ENCODE measurements around the gene UNC13D. TPM values are rescaled to one million over a fixed set of nuclear protein-coding genes. Genes with fewer than 3 reads are reported as not detected.

UNC13D gene
- total RNA-seq (2021; ENCODE audit: unreplicated experiment) (12.7 TPM), Bru-seq, nascent RNA (percentile 34 among the genes with signal in this experiment), BruChase-seq, experiment 1, labeled RNA remaining after a 2-hour chase (percentile 41 among the genes with signal in this experiment), BruChase-seq, experiment 2, labeled RNA remaining after a 6-hour chase (percentile 44 among the genes with signal in this experiment)
- 6.7 TPM for polyA plus RNA-seq (2012; ENCODE audit: insufficient read length)
- long read RNA-seq, full-length matches to known transcripts, result 2 of 18 reads
- long read RNA-seq, partial matches to known transcripts, result 6 of 18 reads
- long read RNA-seq, other reads (novel, unspliced or antisense), result 10 of 18 reads

DNA sequence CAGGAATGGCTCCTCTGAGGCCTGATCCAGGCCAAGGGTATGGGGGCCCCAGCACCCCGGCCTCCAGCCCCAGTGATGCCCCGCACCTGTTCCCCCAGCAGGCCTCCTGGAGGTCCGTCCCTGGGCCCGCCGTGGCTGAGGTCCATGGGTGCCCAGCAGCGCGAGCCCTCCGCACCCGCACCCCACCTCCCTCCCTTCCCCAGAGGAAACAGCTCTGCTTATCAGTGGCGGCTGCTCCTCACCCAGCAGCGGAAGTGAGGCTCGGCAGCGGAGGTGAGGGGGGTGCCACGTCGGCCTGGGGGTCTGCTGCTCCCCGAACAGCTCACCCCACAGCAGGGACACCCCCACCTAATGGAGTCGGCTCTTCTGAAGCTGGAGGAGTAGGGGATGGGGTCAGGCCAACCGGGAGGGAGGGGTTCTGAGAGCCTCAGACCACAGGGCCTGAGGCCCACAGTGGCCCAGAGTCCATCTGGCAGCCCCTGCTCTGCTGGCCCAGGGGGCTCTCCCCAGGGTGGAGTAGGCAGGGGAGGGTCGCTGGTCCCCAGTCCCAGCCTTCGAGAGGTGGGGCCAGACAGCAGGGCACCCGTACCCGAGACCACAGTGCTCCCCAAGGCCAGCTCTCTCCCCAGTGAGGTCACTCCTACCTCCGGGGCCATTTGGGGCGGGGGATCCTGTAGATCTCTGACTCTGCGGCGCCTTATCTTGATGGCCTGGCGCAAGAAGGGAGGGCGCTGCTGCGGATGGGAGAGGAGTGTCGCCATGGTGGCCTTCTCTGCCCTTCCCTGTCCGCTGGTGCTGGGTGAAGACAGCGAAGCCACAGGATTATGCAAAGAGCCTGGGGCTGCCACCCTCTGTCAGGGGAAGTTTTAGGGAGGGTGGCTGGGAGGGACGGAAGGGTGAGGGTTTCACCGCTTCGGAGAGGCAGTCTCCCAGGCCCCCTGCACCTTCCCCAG, at the start of gene UNC13D:
TSS of gene UNC13D (minus strand) at position 828 of the 953 bp plus-strand sequence. CDS start at position 761, 67 bp downstream.
- ChIA-PET POLR2A (interaction anchor here (0.6 kb wide), 2 partner anchors 14 to 29 kb away, joined by 4 to 6 read pairs; no protein-coding TSS in a partner anchor), CTCF (interaction anchor here (0.6 to 0.7 kb wide), 3 partner anchors 18 to 29 kb away, joined by 3 to 6 read pairs (median 3); no protein-coding TSS in a partner anchor)
- DNase-seq (ENCODE audit: low read depth, low spot score) (no peak), ATAC-seq (peak; percentile 18)
- no peak for TF ChIP-seq REST (IDR thresholded peaks at IDR 0.05; ENCODE audit: insufficient read depth in 1 of 2, low read depth in 2 of 2, low read length in 1 of 2)
- no peak for TF ChIP-seq POLR2AphosphoS5 (IDR thresholded peaks at IDR 0.05; ENCODE audit: low read depth, low read length)
- no peak for TF ChIP-seq TCF7L2 (IDR thresholded peaks at IDR 0.05; ENCODE audit: low read depth, low read length)
- TF ChIP-seq CTCF (IDR thresholded peaks at IDR 0.05), result no peak
- TF ChIP-seq SIN3A (IDR thresholded peaks at IDR 0.05; ENCODE audit: borderline replicate concordance, insufficient read depth, low read depth, low read length), result no peak
- BruUV-seq (replicated peaks), result no TSS peak
- intact Hi-C loops (cut with micrococcal nuclease; ENCODE audit: unreplicated experiment), result no loop called here
- H3K9me3 ChIP-seq (ENCODE audit: control insufficient read depth, insufficient read depth, low read depth, low read length), result no peaks in the 10 kb centered on the region
- in situ Hi-C loops (cut with HindIII; ENCODE audit: low pct_unique_long_range_greater_than_20kb, low sequenced_read_pairs), result no loop called here
- peak within 1 kb of the TSS; percentile 84 for H3K27ac ChIP-seq (ENCODE audit: low read length)
- H3K4me3 ChIP-seq (ENCODE audit: low read depth in 2 of 2, low read length in 2 of 2), result no peak within 1 kb of the TSS
- no peaks in the 10 kb centered on the region for H3K27me3 ChIP-seq (ENCODE audit: control insufficient read depth, insufficient read depth, low read length)
- no peaks in the 10 kb centered on the region; the same call in 1 of the 2 replicates for H3K36me3 ChIP-seq (ENCODE audit: control insufficient read depth, insufficient read depth, low read length)
- peaks cover 41% of the 10 kb centered on the region for H3K4me1 ChIP-seq (ENCODE audit: control insufficient read depth, insufficient read depth, low read length)

GRCh38 chr17:75893305-75894048, 49.3 kb upstream of the UNC13D start:
- Histone ChIP-seq H3K9me3 (ENCODE audit: control insufficient read depth, insufficient read depth, low read depth, low read length) (no peaks in the 10 kb centered on the region), H3K27me3 (ENCODE audit: control insufficient read depth, insufficient read depth, low read length) (no peaks in the 10 kb centered on the region), H3K36me3 (ENCODE audit: control insufficient read depth, insufficient read depth, low read length) (no peaks in the 10 kb centered on the region; the same call in 1 of the 2 replicates), H3K27ac (ENCODE audit: low read length) (no peak overlapping the region), H3K4me3 (ENCODE audit: low read depth in 2 of 2, low read length in 2 of 2) (no peak overlapping the region), H3K4me1 (ENCODE audit: control insufficient read depth, insufficient read depth, low read length) (peaks cover 19% of the 10 kb centered on the region)
- ATAC-seq (no peak), DNase-seq (ENCODE audit: low read depth, low spot score) (no peak)
- CTCF ChIA-PET, result interaction anchor here (0.6 to 0.7 kb wide), 2 partner anchors 16 to 95 kb away, joined by 3 to 4 read pairs; no protein-coding TSS in a partner anchor
- intact Hi-C loops (cut with micrococcal nuclease; ENCODE audit: unreplicated experiment), result no loop called here
- in situ Hi-C loops (cut with HindIII; ENCODE audit: low pct_unique_long_range_greater_than_20kb, low sequenced_read_pairs), result no loop called here
- TF ChIP-seq CTCF (IDR thresholded peaks at IDR 0.05), result no peak
- no peak for TF ChIP-seq REST (IDR thresholded peaks at IDR 0.05; ENCODE audit: insufficient read depth in 1 of 2, low read depth in 2 of 2, low read length in 1 of 2)
- no peak for TF ChIP-seq SIN3A (IDR thresholded peaks at IDR 0.05; ENCODE audit: borderline replicate concordance, insufficient read depth, low read depth, low read length)
- TF ChIP-seq TCF7L2 (IDR thresholded peaks at IDR 0.05; ENCODE audit: low read depth, low read length), result no peak
- peak; percentile 38; the same call in 1 of the 2 replicates for TF ChIP-seq POLR2AphosphoS5 (IDR thresholded peaks at IDR 0.05; ENCODE audit: low read depth, low read length)
- BruUV-seq (replicated peaks), result no TSS peak
- POLR2A ChIA-PET, result interaction anchor here (0.6 to 1.0 kb wide), 3 partner anchors 11 to 308 kb away, joined by 6 to 11 read pairs (median 8); no protein-coding TSS in a partner anchor
